GM06990 (cell line): ENCODE measurements around the gene EIF4G1.

Experiments used
- DNase-seq: peaks from one replicate; pipeline ENCODE4 v3.0.0-alpha.2; 2011; ENCODE audit not compliant: insufficient read length; ENCODE audit errors: extremely low read depth
- H3K27me3 ChIP-seq: replicated peaks from 2 replicates; pipeline ENCODE4 v1.6.0; 2011; ENCODE audit warnings: low read length; ENCODE audit not compliant: control insufficient read depth, insufficient read depth
- H3K36me3 ChIP-seq: 2 replicates; pipeline ENCODE4 v1.5.1; 2011; ENCODE audit warnings: low read length; ENCODE audit not compliant: control insufficient read depth, insufficient read depth
- H3K4me3 ChIP-seq: replicated peaks from 2 replicates; pipeline ENCODE4 v1.5.1; 2011; ENCODE audit warnings: low read depth, mild to moderate bottlenecking, control low read depth, low read length
- CTCF ChIP-seq: IDR thresholded peaks from 2 replicates; pipeline ENCODE4 v1.5.1; 2011; ENCODE audit warnings: low read length, control low read depth, mild to moderate bottlenecking, inconsistent platforms; ENCODE audit not compliant: insufficient read depth, poor library complexity, severe bottlenecking

Gene EIF4G1

GRCh38 chr3:184372296-184372821 lies 58.0 kb downstream of the EIF4G1 start:
- no peak for DNase-seq
- Histone ChIP-seq H3K4me3 (no peak overlapping the region), H3K36me3 (peaks cover 1% of the 10 kb centered on the region; the same call in 1 of the 2 replicates), H3K27me3 (peaks cover 2% of the 10 kb centered on the region; the same call in 1 of the 2 replicates)
- no peak for TF ChIP-seq CTCF

DNA sequence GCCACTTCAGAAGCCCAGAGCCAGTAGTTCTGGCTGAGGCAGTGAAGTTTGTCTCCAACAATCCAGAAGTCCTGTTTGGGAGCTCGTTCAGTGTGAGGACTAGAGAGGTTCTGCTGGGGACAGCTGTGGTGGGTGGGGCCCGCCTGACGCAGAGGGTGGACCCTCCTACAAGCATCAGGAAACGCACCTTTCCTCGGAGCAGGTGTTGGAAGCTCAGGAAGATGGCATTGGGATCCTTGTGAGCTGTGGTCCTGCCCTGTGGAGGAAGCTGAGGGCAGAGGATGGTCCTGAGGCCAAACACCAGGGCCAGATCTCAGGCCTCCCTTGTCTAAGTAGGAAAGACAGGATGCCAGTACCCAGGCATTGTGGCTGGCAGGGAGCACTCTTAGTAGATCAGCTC lies 58.5 kb downstream of the EIF4G1 start:
- DNase-seq: no peak
- TF ChIP-seq CTCF: no peak

DNA sequence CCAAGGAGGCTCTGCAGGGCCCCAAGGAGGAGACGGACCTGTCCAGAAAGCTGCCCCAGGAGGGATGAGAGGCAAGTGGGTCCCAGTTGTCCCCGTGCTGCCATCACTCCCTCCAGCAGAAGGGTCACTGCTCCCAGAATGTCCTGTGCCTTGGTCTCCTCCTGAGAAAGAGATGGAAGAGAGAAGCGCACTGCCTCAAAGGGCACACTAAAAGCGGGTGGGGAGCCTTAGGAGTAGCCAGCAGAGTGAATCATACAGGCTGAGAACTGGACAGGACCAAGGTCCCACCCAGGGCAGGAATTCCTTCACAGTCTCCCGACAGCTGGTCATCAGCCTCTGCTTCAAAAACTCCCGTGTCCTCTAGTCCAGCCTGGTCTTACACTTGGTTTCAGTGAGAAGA lies 59.0 kb downstream of the EIF4G1 start:
- TF ChIP-seq CTCF: no peak
- H3K27me3 ChIP-seq: peaks cover 2% of the 10 kb centered on the region; the same call in 1 of the 2 replicates
- no peak for DNase-seq
- H3K36me3 ChIP-seq: peaks cover 1% of the 10 kb centered on the region; the same call in 1 of the 2 replicates
- H3K4me3 ChIP-seq: no peak overlapping the region

More for the DNA sequence above, 58.5 kb downstream of the EIF4G1 start:
- Histone ChIP-seq H3K36me3 (peaks cover 1% of the 10 kb centered on the region; the same call in 1 of the 2 replicates), H3K4me3 (no peak overlapping the region), H3K27me3 (peaks cover 2% of the 10 kb centered on the region; the same call in 1 of the 2 replicates)

DNA sequence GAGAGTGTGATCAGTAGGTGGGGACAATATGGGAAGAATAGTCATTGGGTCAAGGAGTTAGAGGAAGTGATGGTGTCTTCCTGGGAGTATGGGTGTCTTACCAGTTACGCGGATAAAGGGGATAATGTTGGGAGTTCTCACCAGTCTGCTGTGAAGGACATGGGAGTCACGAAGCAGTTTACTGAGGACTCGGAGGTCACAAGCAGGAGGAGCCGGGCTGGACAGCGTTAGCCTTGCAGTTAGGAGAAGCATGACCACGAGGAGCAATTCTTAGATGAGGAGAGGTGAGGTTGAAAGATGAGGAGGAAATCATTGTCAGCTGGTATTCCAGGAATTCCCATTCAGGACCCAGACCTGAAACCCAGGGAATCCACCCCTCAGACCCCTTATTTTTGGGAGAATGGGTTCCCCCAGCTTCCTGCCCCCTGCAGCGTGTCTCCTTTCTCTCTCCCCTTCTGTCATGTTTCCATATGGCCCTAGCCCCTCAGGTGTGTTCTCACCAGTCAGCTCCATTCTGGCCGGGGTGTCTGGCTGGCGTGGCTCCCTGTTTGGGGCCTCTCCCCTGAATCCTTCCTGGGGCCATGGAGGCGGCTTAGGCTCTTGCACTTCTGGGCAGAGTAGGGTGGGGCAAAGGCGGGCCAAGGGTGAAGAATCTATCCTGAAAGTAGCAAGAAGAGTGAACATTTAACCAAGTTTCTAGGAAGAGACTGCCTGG lies 61.5 kb downstream of the EIF4G1 start:
- Histone ChIP-seq H3K27me3 (peaks cover 2% of the 10 kb centered on the region; the same call in 1 of the 2 replicates), H3K4me3 (no peak overlapping the region), H3K36me3 (no peaks in the 10 kb centered on the region)
- no peak for DNase-seq
- no peak for TF ChIP-seq CTCF

- DNase-seq: no peak
- no peak for TF ChIP-seq CTCF
- no peaks in the 10 kb centered on the region for H3K36me3 ChIP-seq
- H3K4me3 ChIP-seq: no peak overlapping the region
- H3K27me3 ChIP-seq: peaks cover 3% of the 10 kb centered on the region
These were observed 63.0 kb downstream of the EIF4G1 start for GRCh38 chr3:184377374-184377773.
